Naive B cell (primary cell): ENCODE measurements around the gene ZNF74. TPM values are rescaled to one million over a fixed set of nuclear protein-coding genes. Genes with fewer than 3 reads are reported as not detected.

Experiments
- ATAC-seq, 2 donors: fragments of 150-1000 bp; cut with Tn5 transposase; 2 replicates each; pipeline ENCODE4 v1.10.0; 2021; ENCODE audit warnings: low read depth in 2 of 2, mild to moderate bottlenecking in 2 of 2, moderate library complexity in 2 of 2
- DNase-seq: peaks from one replicate; pipeline ENCODE4 v3.0.0; 2022
- H3K27ac Mint-ChIP-seq, 6 donors: one replicate each; pipeline ENCODE4 v1.8.0; 2020 to 2022; ENCODE audit warnings: mild to moderate bottlenecking in 6 of 6, mixed read lengths in 6 of 6, moderate library complexity in 5 of 6, inconsistent platforms in 2 of 6
- H3K27me3 Mint-ChIP-seq, 3 donors: one replicate each; pipeline ENCODE4 v1.8.0; 2021 to 2022; ENCODE audit warnings: mixed read lengths in 3 of 3, mild to moderate bottlenecking in 1 of 3
- H3K36me3 Mint-ChIP-seq, 2 donors: one replicate each; pipeline ENCODE4 v1.8.0; 2020 to 2022; ENCODE audit warnings: mixed read lengths in 2 of 2, inconsistent platforms in 1 of 2, mild to moderate bottlenecking in 1 of 2
- H3K4me1 Mint-ChIP-seq, 3 donors: one replicate each; pipeline ENCODE4 v1.8.0; 2020 to 2022; ENCODE audit warnings: mixed read lengths in 3 of 3, inconsistent platforms in 1 of 3, mild to moderate bottlenecking in 1 of 3, moderate library complexity in 1 of 3
- H3K4me3 Mint-ChIP-seq, 8 donors: one replicate each; pipeline ENCODE4 v1.8.0; 2020 to 2022; ENCODE audit warnings: mild to moderate bottlenecking in 8 of 8, mixed read lengths in 8 of 8, moderate library complexity in 8 of 8, inconsistent platforms in 2 of 8
- H3K9me3 Mint-ChIP-seq, 7 donors: one replicate each; pipeline ENCODE4 v1.8.0; 2020 to 2022; ENCODE audit warnings: mixed read lengths in 7 of 7, mild to moderate bottlenecking in 5 of 7, inconsistent platforms in 2 of 7, moderate library complexity in 1 of 7
- polyA plus RNA-seq, 6 donors: library from polyadenylated mRNA; unstranded; fragments of 300-500 nt; fragmentation: Illumina TruSeq; gene quantifications; one replicate each; pipeline ENCODE4 v1.2.3, GENCODE V29; 2021; ENCODE audit warnings: low read depth in 6 of 6

ZNF74 gene
- polyA plus RNA-seq, 6 donors from 2014 or later = 2.4 to 8.5 (median 5.5) TPM

DNA sequence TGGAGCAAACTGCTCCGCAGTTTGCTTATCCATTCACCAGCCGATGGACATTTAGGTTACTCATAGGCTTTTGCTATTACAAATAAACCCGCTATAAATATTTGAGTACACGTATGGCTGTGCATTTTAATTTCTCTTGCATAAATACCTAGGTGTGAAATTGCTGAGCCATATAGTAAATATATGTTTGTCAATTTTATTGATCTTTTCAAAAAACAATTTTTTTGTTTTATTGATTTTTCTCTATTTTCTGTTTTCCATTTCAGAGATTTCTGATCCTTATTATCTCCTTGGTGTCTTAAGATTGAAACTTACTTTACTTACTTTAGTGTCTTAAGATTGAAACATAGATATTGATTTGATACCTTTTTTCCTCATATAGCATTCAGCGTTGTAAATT is 4.5 kb downstream of the ZNF74 start:
- H3K27ac Mint-ChIP-seq = no peak overlapping the region
- H3K4me1 Mint-ChIP-seq = peaks cover 21 to 35% (median 24%) of the 10 kb centered on the region in 3 donors
- H3K36me3 Mint-ChIP-seq = peaks cover 4 to 6% of the 10 kb centered on the region in 2 donors
- ATAC-seq = no peak
- no peaks in the 10 kb centered on the region for H3K27me3 Mint-ChIP-seq
- peaks cover 0 to 2% (median 0%) of the 10 kb centered on the region in 7 donors for H3K9me3 Mint-ChIP-seq
- no peak for DNase-seq
- H3K4me3 Mint-ChIP-seq = peak overlapping the region in 1 of 8 donors; percentile 41

DNA sequence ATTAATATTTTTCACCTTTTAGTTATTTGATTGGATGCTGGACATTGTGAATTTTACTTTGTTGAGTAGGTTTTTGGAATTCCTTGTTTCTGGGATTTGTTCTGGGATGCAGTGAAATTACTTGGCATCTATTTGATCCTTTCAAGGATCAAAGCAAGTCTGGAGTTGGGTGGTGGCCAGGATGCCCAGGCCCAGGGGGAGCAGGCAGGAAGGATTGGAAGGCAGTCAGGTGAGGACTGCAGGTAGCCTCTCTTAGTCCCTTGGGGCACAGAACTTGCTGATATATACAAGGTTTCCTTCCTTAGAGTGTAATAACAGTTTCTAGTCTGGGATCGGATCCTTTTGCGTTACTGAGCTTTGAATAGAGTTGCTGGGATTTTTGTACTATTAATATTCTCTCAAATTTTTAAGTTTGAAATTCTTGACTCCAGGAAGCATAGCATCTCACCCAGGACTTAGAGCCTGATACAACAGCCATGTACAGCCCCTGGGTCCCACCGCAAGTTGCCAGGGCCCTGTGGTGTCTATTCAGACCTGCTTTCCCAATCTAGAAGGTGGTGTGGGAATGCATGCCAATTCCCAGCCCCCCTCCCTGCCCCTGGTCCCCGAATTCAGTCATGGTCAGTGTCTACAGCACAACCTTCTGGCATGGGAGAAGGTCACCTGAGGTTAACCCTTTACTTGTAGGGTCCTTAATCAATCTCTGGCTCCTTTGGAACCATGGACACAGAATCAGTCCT is 6.1 kb downstream of the ZNF74 start:
- Mint-ChIP-seq H3K36me3 (peaks cover 4 to 17% of the 10 kb centered on the region in 2 donors), H3K4me1 (peaks cover 14 to 22% (median 18%) of the 10 kb centered on the region in 3 donors), H3K9me3 (peaks cover 0 to 2% (median 0%) of the 10 kb centered on the region in 7 donors), H3K27ac (peak overlapping the region in 1 of 6 donors; percentile 49), H3K4me3 (no peak overlapping the region), H3K27me3 (no peaks in the 10 kb centered on the region)
- no peak for ATAC-seq
- DNase-seq = no peak

DNA sequence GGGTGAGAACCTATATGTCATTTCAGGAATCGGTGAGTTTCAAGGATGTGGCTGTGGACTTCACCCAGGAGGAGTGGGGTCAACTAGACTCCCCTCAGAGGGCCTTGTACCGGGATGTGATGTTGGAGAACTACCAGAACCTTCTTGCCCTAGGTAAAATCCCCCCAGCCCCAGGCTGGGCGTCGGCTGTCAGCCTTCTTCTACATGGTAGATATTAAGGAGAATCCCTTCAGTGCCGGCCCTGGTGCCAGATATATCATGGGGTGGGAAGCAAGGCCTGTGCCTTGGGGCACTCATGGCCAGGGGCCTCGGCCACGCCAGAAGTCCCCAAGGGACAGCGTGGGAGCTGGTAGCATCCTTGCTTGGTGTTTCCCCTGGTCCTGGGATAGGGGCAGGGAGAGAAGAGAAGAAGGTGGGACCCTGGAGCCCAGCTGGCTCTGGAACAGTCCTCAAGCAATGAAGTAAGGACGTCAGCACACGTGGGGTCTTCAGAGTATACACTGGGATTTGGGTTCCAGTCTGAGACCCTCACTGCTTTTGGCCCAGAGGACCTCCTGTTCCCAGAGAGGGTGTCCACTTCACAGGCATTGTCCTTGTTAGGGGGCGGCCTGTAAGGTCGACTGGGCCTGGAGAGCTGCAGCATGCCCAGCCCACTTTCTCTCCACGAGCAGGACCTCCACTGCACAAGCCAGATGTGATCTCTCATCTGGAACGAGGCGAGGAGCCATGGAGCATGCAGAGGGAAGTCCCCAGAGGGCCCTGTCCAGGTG is 6.8 kb downstream of the ZNF74 start:
- Mint-ChIP-seq H3K4me1 (peaks cover 7 to 14% (median 11%) of the 10 kb centered on the region in 3 donors), H3K27me3 (no peaks in the 10 kb centered on the region), H3K4me3 (no peak overlapping the region), H3K36me3 (peaks cover 4 to 21% of the 10 kb centered on the region in 2 donors), H3K27ac (no peak overlapping the region), H3K9me3 (peaks cover 0 to 2% (median 0%) of the 10 kb centered on the region in 7 donors)
- ATAC-seq = no peak
- DNase-seq = no peak

DNA sequence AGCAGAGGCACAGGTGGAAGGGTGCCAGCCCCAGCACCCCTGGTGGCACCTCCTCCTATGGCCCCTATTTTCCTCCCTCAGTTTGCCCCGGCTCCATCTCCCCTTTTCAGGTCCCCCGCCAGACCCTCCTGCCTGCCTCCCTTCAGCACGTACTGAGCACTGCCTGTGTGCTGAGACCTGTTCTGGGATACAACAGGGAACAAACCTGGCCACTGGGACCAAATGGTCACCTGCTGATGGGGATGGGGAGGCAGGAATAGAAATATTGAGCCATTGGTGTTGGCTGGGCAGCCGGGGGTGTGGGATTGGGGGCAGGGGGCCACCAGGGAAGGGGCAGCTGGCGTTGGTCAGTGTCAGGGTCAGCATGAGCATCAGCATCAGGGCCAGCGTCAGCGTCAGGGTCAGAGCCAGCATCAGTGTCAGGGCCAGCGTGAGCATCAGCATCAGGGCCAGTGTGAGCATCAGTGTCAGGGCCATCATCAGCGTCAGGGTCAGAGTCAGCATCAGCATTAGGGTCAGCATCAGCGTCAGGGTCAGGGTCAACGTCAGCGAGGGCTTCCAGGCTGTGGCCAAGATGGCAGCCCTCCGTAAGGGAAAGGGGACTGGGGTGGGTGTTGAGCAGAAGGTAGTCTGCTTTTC is 7.5 kb downstream of the ZNF74 start:
- ATAC-seq = no peak
- Mint-ChIP-seq H3K27ac (no peak overlapping the region), H3K4me1 (peaks cover 3 to 11% (median 6%) of the 10 kb centered on the region in 3 donors), H3K27me3 (no peaks in the 10 kb centered on the region), H3K4me3 (no peak overlapping the region), H3K36me3 (peaks cover 4 to 21% of the 10 kb centered on the region in 2 donors), H3K9me3 (peaks cover 0 to 2% (median 0%) of the 10 kb centered on the region in 7 donors)
- DNase-seq = no peak

DNA sequence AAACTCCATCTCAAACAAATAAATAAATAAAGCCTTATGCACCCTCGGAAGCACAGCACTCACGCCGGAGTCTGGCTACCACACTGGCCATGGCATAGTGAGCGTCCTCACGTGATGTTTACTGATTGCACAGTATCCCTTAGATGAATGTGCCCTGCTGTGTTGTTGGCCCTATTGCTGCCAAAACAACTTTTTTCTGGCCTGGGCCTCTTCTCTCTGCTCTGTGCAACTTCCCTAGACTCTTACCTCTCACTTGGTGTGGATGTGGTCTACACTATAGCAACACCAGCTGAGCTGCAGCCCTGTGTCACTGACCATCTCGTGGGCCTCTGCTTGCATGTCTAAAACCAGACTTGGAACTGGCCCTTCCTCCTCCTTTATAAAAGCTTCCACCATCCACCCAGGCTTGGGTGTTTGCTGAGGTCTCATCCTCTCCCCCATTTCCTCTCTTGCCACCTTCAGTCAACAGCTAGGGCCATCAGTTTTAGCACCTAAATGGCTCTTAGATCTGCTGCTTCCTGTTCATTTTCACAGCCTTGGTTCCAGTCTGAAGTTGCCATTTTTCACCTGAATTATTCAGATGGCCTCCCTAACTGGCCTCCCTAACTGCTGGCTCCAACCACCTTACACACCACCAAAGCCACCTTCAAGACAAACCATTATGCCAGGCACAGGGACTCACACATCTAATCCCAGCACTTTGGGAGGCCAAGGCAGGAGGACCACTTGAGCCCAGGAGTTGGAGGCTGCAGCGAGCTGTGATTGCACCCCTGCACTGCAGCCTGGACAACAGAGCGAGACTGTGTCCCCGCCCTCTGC is 9.2 kb downstream of the ZNF74 start:
- Mint-ChIP-seq H3K4me1 (peaks cover 0 to 4% (median 4%) of the 10 kb centered on the region in 3 donors), H3K9me3 (no peaks in the 10 kb centered on the region), H3K27me3 (no peaks in the 10 kb centered on the region), H3K4me3 (no peak overlapping the region), H3K27ac (peak overlapping the region in 1 of 6 donors; percentile 66), H3K36me3 (peaks cover 0 to 21% of the 10 kb centered on the region in 2 donors)
- DNase-seq (no peak), ATAC-seq (no peak)

DNA sequence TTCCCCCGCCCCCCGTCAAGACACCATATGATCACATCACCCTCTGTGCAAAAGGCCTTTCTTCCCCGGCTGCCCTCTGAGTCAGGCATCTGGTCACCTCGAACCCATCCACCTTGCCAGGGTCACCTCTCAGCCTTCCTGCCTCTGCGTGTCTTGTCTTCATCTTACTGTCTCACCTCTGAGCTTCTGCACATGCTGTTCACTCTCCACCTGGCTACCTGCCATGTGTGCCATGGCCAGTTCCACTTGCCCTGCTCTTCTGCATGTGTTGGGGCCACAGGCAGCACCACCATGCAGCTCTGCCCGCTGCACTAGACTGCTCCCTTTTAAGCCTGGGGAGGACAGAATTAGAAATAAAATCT is 9.8 kb downstream of the ZNF74 start:
- H3K9me3 Mint-ChIP-seq = no peaks in the 10 kb centered on the region
- H3K27ac Mint-ChIP-seq = no peak overlapping the region
- no peaks in the 10 kb centered on the region for H3K27me3 Mint-ChIP-seq
- ATAC-seq (no peak), DNase-seq (no peak)
- H3K4me3 Mint-ChIP-seq = peak overlapping the region in 1 of 8 donors; percentile 50
- peaks cover 0 to 21% of the 10 kb centered on the region in 2 donors for H3K36me3 Mint-ChIP-seq
- peaks cover 0 to 4% (median 4%) of the 10 kb centered on the region in 3 donors for H3K4me1 Mint-ChIP-seq

DNA sequence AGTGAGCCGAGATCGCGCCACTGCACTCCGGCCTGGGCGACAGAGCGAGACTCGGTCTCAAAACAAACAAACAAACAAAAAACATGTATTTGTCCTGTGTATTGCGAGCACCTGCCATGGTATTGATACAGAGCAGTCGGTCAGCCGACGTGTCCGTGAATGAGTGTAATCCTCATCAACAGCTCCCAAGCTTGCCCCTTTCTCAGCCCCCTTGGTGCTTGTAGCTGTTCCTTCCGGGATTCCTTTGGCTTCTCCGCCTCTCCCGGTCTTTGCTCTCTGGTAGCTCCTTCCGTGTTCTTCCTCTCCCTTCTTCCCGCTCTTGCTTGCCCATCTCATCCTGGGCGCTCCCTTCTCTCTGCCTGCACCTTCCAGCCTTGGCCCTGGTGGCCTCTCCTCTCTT is 10.9 kb downstream of the ZNF74 start:
- H3K4me3 Mint-ChIP-seq = no peak overlapping the region
- ATAC-seq (no peak), DNase-seq (no peak)
- H3K27ac Mint-ChIP-seq = peak overlapping the region in 1 of 6 donors; percentile 90
- H3K9me3 Mint-ChIP-seq = no peaks in the 10 kb centered on the region
- peaks cover 0 to 21% of the 10 kb centered on the region in 2 donors for H3K36me3 Mint-ChIP-seq
- peaks cover 0 to 4% (median 2%) of the 10 kb centered on the region in 3 donors for H3K4me1 Mint-ChIP-seq
- H3K27me3 Mint-ChIP-seq = no peaks in the 10 kb centered on the region

DNA sequence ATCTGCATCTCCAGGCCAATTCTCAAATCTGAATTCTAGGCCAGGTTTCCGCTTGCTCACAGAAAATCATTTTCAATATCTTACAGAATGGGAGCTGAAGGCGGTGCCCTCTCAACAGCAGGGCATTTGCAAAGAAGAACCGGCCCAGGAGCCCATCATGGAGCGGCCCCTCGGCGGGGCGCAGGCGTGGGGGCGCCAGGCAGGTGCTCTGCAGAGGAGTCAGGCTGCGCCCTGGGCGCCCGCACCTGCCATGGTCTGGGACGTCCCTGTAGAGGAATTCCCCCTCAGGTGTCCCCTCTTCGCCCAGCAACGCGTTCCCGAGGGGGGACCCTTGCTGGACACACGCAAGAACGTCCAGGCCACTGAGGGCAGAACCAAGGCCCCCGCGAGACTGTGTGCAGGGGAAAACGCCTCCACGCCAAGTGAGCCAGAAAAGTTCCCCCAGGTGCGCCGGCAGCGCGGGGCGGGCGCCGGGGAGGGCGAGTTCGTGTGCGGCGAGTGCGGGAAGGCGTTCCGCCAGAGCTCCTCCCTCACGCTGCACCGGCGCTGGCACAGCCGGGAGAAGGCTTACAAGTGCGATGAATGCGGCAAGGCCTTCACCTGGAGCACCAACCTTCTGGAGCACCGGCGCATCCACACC is 11.5 kb downstream of the ZNF74 start:
- ATAC-seq (no peak), DNase-seq (no peak)
- Mint-ChIP-seq H3K27me3 (no peaks in the 10 kb centered on the region), H3K4me3 (no peak overlapping the region), H3K4me1 (peaks cover 0 to 4% (median 2%) of the 10 kb centered on the region in 3 donors), H3K36me3 (peaks cover 0 to 21% of the 10 kb centered on the region in 2 donors), H3K9me3 (no peaks in the 10 kb centered on the region), H3K27ac (peak overlapping the region in 1 of 6 donors; percentile 90)

DNA sequence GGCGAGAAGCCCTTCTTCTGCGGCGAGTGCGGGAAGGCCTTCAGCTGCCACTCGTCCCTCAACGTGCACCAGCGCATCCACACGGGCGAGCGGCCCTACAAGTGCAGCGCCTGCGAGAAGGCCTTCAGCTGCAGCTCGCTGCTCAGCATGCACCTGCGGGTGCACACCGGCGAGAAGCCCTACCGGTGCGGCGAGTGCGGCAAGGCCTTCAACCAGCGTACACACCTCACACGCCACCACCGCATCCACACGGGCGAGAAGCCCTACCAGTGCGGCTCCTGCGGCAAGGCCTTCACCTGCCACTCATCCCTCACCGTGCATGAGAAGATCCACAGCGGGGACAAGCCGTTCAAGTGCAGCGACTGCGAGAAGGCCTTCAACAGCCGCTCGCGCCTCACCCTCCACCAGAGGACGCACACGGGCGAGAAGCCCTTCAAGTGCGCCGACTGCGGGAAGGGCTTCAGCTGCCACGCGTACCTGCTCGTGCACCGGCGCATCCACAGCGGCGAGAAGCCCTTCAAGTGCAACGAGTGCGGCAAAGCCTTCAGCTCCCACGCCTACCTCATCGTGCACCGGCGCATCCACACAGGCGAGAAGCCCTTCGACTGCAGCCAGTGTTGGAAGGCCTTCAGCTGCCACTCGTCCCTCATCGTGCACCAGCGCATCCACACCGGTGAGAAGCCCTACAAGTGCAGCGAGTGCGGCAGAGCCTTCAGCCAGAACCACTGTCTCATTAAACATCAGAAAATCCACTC is 12.2 kb downstream of the ZNF74 start:
- Mint-ChIP-seq H3K36me3 (peaks cover 0 to 21% of the 10 kb centered on the region in 2 donors), H3K27ac (no peak overlapping the region)

DNA sequence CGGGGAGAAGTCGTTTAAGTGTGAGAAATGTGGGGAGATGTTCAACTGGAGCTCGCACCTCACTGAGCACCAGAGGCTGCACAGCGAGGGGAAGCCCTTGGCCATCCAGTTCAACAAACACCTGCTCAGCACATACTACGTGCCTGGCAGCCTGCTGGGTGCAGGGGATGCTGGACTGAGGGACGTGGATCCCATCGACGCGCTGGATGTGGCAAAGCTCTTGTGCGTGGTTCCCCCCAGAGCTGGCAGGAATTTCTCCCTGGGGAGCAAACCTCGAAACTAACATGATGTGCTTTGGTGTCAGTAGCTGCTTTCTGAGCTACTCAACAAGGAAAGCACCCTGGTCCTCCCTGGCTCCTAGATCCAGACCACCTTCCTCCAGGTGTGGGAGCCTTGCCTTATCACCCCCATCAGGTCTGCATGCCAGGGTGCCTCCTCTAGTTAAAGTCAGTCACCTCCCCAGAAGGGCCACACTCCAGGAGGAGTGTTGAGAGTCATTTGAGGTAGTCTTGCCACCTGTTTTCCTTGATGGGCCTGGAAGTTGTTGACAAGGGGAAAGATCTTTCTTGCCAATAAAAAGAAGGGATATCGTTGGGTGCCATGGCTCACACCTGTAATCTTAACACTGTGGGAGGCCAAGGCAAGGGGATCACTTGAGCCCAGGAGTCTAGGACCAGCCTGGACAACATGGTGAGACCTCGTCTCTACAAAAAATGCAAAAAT is 12.9 kb downstream of the ZNF74 start:
- Mint-ChIP-seq H3K9me3 (no peaks in the 10 kb centered on the region), H3K27me3 (no peaks in the 10 kb centered on the region), H3K4me1 (peaks cover 0 to 2% (median 0%) of the 10 kb centered on the region in 3 donors), H3K27ac (peak overlapping the region in 1 of 6 donors; percentile 11), H3K4me3 (no peak overlapping the region), H3K36me3 (peaks cover 0 to 21% of the 10 kb centered on the region in 2 donors)
- DNase-seq (no peak), ATAC-seq (no peak)

More for the DNA sequence above, 12.2 kb downstream of the ZNF74 start:
- no peaks in the 10 kb centered on the region for H3K9me3 Mint-ChIP-seq
- no peak for DNase-seq
- no peak for ATAC-seq
- peak overlapping the region in 1 of 8 donors; percentile 56 for H3K4me3 Mint-ChIP-seq
- peaks cover 0 to 3% (median 2%) of the 10 kb centered on the region in 3 donors for H3K4me1 Mint-ChIP-seq
- no peaks in the 10 kb centered on the region for H3K27me3 Mint-ChIP-seq

DNA sequence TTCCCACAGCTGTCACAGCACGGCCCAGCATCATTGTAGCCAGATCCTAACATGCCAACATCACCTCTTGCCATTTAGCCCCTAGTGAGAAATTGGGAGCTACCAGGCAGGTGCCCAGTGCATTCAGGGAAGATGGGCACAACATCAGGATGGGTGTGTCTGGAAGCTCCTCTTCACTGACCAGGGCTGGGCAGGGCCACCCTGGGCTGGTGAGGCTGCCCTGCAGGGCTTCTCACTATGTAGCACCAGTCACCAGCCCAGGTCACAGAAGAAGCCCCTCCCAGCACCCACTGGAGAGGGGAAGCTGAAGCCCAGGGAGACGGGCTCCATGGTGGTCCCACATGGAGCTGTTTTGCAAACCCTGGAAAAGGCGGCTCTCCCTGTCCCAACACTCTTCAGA is 13.9 kb downstream of the ZNF74 start:
- no peak for ATAC-seq
- no peak for DNase-seq
- Mint-ChIP-seq H3K4me1 (peaks cover 0 to 2% (median 0%) of the 10 kb centered on the region in 3 donors), H3K27me3 (no peaks in the 10 kb centered on the region), H3K36me3 (peaks cover 0 to 21% of the 10 kb centered on the region in 2 donors), H3K27ac (no peak overlapping the region), H3K9me3 (no peaks in the 10 kb centered on the region), H3K4me3 (no peak overlapping the region)
